HepG2 (cell line): ENCODE data around the gene PSD. TPM values are rescaled to one million over a fixed set of nuclear protein-coding genes. Genes with fewer than 3 reads are reported as not detected.

Experiments
- AHR ChIP-seq: IDR thresholded peaks from 2 replicates; pipeline ENCODE4 v1.6.1; 2018; ENCODE audit warnings: missing genetic modification reagents, missing compliant biosample characterization
- FLYWCH1 ChIP-seq: sonication (generic); formaldehyde crosslinking; IDR thresholded peaks from 2 replicates; pipeline ENCODE4 v1.8.1; 2023; ENCODE audit warnings: mild to moderate bottlenecking, missing genetic modification reagents
- HCFC1 ChIP-seq: fragments of 150-350 bp; IDR thresholded peaks from 2 replicates; pipeline ENCODE4 v1.6.1; 2014; ENCODE audit warnings: low read depth, low read length
- HOXA9 ChIP-seq: sonication (generic); formaldehyde crosslinking; IDR thresholded peaks from 2 replicates; pipeline ENCODE4 v1.8.1; 2022; ENCODE audit warnings: missing genetic modification reagents, mild to moderate bottlenecking, moderate library complexity, borderline replicate concordance
- IRF2 ChIP-seq: IDR thresholded peaks from 2 replicates; pipeline ENCODE4 v1.6.1; 2018; ENCODE audit warnings: missing genetic modification reagents, missing compliant biosample characterization
- RBM22 ChIP-seq: fragments of 200-400 bp; formaldehyde crosslinking; optimal IDR thresholded peaks from 2 replicates; pipeline ENCODE3; 2017; ENCODE audit warnings: mild to moderate bottlenecking, low read length, moderate library complexity
- YY1 ChIP-seq: IDR thresholded peaks from 2 replicates; pipeline ENCODE4 v1.6.1; 2011; ENCODE audit warnings: low read length, low read depth, moderate library complexity, mild to moderate bottlenecking; ENCODE audit not compliant: insufficient read depth, insufficient replicate concordance
- ZMAT3 ChIP-seq: sonication (generic); formaldehyde crosslinking; conservative IDR thresholded peaks from 2 replicates; pipeline ENCODE4 v1.7.0; 2021; ENCODE audit warnings: missing genetic modification reagents
- ZNF382 ChIP-seq: sonication (generic); formaldehyde crosslinking; IDR thresholded peaks from 2 replicates; pipeline ENCODE4 v1.5.0; 2020; ENCODE audit warnings: missing genetic modification reagents, mild to moderate bottlenecking, borderline replicate concordance
- ZNF644 ChIP-seq: IDR thresholded peaks from 2 replicates; pipeline ENCODE4 v1.6.1; 2016; ENCODE audit warnings: low read depth
- ZNF652 ChIP-seq: IDR thresholded peaks from 2 replicates; pipeline ENCODE4 v1.6.1; 2016; ENCODE audit warnings: low read depth, borderline replicate concordance
- ZNF678 ChIP-seq: sonication (generic); formaldehyde crosslinking; IDR thresholded peaks from 2 replicates; pipeline ENCODE4 v1.4.0; 2020; ENCODE audit warnings: mild to moderate bottlenecking, missing genetic modification reagents
- ZNF816 ChIP-seq: sonication (generic); formaldehyde crosslinking; IDR thresholded peaks from 2 replicates; pipeline ENCODE4 v1.8.0; 2022; ENCODE audit warnings: missing genetic modification reagents, mild to moderate bottlenecking, borderline replicate concordance
- polyA plus RNA-seq, 8 experiments: library from polyadenylated mRNA; depleted of rRNA in 3 of 8; stranded (reverse) in 7 of 8; unstranded in 1 of 8; fragments of >200 nt; fragmentation: Illumina TruSeq in 4 of 8; extraction: Trizol in 4 of 8; gene quantifications; 2 replicates each; pipeline versions ENCODE4 v1.2.1 to v1.2.3, GENCODE V29; 2011 to 2016; ENCODE audit warnings: low read depth in 4 of 8, missing spikeins in 1 of 8, mixed read lengths in 1 of 8; ENCODE audit not compliant: insufficient read depth in 1 of 8
- total RNA-seq, 5 experiments: library from RNA; depleted of rRNA; stranded (reverse); fragments of >200 nt; fragmentation: Illumina TruSeq; extraction: Trizol; gene quantifications; 2 replicates each; pipeline ENCODE4 v1.2.3, GENCODE V29; 2016; ENCODE audit warnings: low read depth in 1 of 5
- TF ChIP-seq, protein P1 (sequence below): sonication (generic); formaldehyde crosslinking; IDR thresholded peaks from 2 replicates; pipeline ENCODE4 v1.5.1; 2020; ENCODE audit warnings: mild to moderate bottlenecking, missing genetic modification reagents, borderline replicate concordance
- TF ChIP-seq, protein P2 (sequence below): sonication (generic); formaldehyde crosslinking; conservative IDR thresholded peaks from 2 replicates; pipeline ENCODE4 v1.8.0; 2022; ENCODE audit warnings: mild to moderate bottlenecking, moderate library complexity, missing genetic modification reagents
- TF ChIP-seq, protein P3 (sequence below): sonication (generic); formaldehyde crosslinking; IDR thresholded peaks from 2 replicates; pipeline ENCODE4 v1.8.0; 2022; ENCODE audit warnings: missing genetic modification reagents, mild to moderate bottlenecking, borderline replicate concordance
- TF ChIP-seq, protein P4 (sequence below): sonication (generic); formaldehyde crosslinking; IDR thresholded peaks from 2 replicates; pipeline ENCODE4 v1.9.0; 2021; ENCODE audit warnings: missing genetic modification reagents, borderline replicate concordance
- TF ChIP-seq, protein P5 (sequence below): sonication (generic); formaldehyde crosslinking; conservative IDR thresholded peaks from 2 replicates; pipeline ENCODE4 v1.4.0; 2020; ENCODE audit warnings: missing genetic modification reagents

The PSD gene
- total and polyA plus RNA-seq, 2 of the 13 experiments (the other 11 are each of a cell fraction or from before 2014, with no cell fraction given), result 0.35 to 0.58 TPM

DNA sequence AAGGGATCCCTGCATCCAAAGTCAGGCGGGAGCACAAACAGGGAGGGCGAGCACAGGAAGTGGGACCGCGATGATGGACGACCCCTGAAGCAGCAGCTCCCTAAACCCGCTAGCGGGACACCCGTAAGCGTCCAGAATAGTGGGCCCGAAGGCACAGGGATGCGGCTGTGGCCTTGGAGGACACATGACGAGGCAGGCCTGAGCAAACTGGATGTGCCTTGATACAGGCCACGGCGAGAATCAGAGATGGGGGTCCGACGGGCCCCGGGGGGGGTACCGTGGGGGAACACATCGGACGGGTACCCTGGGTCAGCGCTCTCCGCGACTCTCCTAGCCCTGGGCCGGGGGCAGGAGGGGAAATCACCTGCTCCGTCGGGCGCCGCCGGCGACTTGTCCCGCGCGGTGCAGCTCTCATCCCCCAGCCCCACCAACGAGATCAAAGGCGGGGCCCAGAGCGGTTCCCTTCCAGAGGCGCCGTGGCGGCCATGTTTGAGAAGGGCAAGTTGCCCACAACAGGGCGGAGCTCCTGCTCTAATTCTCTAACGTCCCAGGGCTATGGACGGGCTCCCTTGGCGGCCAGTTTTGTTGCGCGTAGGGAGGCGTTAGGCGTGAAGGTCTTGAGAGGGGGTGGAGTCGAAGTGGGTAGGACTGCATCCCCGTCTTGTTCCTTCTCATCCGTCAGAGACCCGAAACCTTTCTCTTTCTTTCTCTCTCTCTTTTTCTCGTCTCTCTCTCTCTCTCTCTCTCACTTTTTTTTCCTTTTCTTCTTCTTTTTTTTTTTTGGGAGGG is 13.8 kb upstream of the PSD start, which contains the start of gene CUEDC2 (continued):
- TF ChIP-seq, protein P1, sequence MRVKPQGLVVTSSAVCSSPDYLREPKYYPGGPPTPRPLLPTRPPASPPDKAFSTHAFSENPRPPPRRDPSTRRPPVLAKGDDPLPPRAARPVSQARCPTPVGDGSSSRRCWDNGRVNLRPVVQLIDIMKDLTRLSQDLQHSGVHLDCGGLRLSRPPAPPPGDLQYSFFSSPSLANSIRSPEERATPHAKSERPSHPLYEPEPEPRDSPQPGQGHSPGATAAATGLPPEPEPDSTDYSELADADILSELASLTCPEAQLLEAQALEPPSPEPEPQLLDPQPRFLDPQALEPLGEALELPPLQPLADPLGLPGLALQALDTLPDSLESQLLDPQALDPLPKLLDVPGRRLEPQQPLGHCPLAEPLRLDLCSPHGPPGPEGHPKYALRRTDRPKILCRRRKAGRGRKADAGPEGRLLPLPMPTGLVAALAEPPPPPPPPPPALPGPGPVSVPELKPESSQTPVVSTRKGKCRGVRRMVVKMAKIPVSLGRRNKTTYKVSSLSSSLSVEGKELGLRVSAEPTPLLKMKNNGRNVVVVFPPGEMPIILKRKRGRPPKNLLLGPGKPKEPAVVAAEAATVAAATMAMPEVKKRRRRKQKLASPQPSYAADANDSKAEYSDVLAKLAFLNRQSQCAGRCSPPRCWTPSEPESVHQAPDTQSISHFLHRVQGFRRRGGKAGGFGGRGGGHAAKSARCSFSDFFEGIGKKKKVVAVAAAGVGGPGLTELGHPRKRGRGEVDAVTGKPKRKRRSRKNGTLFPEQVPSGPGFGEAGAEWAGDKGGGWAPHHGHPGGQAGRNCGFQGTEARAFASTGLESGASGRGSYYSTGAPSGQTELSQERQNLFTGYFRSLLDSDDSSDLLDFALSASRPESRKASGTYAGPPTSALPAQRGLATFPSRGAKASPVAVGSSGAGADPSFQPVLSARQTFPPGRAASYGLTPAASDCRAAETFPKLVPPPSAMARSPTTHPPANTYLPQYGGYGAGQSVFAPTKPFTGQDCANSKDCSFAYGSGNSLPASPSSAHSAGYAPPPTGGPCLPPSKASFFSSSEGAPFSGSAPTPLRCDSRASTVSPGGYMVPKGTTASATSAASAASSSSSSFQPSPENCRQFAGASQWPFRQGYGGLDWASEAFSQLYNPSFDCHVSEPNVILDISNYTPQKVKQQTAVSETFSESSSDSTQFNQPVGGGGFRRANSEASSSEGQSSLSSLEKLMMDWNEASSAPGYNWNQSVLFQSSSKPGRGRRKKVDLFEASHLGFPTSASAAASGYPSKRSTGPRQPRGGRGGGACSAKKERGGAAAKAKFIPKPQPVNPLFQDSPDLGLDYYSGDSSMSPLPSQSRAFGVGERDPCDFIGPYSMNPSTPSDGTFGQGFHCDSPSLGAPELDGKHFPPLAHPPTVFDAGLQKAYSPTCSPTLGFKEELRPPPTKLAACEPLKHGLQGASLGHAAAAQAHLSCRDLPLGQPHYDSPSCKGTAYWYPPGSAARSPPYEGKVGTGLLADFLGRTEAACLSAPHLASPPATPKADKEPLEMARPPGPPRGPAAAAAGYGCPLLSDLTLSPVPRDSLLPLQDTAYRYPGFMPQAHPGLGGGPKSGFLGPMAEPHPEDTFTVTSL (CRISPR knock-in tag), result no peak
- TF ChIP-seq ZMAT3 (CRISPR knock-in tag) (0 out of 2 replicates have a peak, but pooled peaks have one; percentile 39), ZNF816 (no peak), ZNF382 (CRISPR knock-in tag) (no peak), ZNF678 (CRISPR knock-in tag) (no peak), FLYWCH1 (no peak), IRF2 (CRISPR knock-in tag) (peak; percentile 76), HCFC1 (peak; percentile 84), ZNF644 (CRISPR knock-in tag) (no peak), ZNF652 (CRISPR knock-in tag) (peak; percentile 73; the same call in 1 of the 2 replicates), HOXA9 (no peak), YY1 (peak; percentile 100), RBM22 (no peak), AHR (CRISPR knock-in tag) (no peak)
- TF ChIP-seq, protein P2, sequence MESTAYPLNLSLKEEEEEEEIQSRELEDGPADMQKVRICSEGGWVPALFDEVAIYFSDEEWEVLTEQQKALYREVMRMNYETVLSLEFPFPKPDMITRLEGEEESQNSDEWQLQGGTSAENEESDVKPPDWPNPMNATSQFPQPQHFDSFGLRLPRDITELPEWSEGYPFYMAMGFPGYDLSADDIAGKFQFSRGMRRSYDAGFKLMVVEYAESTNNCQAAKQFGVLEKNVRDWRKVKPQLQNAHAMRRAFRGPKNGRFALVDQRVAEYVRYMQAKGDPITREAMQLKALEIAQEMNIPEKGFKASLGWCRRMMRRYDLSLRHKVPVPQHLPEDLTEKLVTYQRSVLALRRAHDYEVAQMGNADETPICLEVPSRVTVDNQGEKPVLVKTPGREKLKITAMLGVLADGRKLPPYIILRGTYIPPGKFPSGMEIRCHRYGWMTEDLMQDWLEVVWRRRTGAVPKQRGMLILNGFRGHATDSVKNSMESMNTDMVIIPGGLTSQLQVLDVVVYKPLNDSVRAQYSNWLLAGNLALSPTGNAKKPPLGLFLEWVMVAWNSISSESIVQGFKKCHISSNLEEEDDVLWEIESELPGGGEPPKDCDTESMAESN (CRISPR knock-in tag), result 0 out of 2 replicates have a peak, but pooled peaks have one; percentile 38
- TF ChIP-seq, protein P3, sequence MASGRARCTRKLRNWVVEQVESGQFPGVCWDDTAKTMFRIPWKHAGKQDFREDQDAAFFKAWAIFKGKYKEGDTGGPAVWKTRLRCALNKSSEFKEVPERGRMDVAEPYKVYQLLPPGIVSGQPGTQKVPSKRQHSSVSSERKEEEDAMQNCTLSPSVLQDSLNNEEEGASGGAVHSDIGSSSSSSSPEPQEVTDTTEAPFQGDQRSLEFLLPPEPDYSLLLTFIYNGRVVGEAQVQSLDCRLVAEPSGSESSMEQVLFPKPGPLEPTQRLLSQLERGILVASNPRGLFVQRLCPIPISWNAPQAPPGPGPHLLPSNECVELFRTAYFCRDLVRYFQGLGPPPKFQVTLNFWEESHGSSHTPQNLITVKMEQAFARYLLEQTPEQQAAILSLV (CRISPR knock-in tag), result no peak; the same call in 1 of the 2 replicates
- TF ChIP-seq, protein P4, sequence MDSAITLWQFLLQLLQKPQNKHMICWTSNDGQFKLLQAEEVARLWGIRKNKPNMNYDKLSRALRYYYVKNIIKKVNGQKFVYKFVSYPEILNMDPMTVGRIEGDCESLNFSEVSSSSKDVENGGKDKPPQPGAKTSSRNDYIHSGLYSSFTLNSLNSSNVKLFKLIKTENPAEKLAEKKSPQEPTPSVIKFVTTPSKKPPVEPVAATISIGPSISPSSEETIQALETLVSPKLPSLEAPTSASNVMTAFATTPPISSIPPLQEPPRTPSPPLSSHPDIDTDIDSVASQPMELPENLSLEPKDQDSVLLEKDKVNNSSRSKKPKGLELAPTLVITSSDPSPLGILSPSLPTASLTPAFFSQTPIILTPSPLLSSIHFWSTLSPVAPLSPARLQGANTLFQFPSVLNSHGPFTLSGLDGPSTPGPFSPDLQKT (CRISPR knock-in tag), result no peak
- TF ChIP-seq, protein P5, sequence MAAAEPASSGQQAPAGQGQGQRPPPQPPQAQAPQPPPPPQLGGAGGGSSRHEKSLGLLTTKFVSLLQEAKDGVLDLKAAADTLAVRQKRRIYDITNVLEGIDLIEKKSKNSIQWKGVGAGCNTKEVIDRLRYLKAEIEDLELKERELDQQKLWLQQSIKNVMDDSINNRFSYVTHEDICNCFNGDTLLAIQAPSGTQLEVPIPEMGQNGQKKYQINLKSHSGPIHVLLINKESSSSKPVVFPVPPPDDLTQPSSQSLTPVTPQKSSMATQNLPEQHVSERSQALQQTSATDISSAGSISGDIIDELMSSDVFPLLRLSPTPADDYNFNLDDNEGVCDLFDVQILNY (CRISPR knock-in tag), result peak; percentile 47; the same call in 1 of the 2 replicates
